ENCODE measurements around the gene CLIC4.
"Not testable (repeated sequence)": the region's sequence is repeated elsewhere in the genome, so short reads cannot be mapped to it uniquely, and the experiment has no call there.

The CLIC4 gene

DNA sequence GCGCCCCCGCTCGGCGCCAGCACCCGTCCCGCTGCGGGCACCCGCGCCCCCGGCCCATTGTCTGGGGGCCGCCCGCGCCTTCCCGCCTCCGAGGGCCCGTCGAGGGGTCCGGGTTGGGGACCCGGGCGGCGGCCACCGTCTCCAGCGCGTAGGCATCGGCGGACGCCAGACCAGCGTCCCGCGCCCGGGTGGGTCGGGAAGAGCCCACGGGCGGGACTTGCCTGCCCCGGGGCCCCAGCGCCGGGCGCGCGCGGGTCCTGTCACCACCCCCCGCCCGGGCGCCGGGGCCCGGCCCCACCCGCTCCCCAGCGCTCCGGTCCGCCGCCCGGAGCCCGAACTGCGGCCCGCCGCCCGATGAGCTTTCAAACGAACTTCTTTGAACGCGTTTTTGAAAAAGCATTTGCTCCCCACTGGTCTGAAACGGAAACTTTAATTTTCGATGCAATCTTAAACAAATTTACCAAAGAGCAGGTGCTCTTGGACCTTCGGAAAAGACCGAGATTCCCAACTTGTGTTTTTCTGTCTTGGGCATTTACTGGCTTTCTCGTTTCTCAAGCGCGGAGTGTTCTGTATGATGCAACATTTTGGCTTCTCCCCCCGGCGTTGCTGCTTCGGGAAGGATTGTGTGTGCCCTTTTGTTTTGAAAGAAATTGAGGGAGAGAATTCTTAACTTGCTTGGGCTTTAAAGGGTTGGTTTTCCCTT lies 615 bp downstream of the CLIC4 start:
- DNase-seq (ENCODE audit: low spot score), result no peak

DNA sequence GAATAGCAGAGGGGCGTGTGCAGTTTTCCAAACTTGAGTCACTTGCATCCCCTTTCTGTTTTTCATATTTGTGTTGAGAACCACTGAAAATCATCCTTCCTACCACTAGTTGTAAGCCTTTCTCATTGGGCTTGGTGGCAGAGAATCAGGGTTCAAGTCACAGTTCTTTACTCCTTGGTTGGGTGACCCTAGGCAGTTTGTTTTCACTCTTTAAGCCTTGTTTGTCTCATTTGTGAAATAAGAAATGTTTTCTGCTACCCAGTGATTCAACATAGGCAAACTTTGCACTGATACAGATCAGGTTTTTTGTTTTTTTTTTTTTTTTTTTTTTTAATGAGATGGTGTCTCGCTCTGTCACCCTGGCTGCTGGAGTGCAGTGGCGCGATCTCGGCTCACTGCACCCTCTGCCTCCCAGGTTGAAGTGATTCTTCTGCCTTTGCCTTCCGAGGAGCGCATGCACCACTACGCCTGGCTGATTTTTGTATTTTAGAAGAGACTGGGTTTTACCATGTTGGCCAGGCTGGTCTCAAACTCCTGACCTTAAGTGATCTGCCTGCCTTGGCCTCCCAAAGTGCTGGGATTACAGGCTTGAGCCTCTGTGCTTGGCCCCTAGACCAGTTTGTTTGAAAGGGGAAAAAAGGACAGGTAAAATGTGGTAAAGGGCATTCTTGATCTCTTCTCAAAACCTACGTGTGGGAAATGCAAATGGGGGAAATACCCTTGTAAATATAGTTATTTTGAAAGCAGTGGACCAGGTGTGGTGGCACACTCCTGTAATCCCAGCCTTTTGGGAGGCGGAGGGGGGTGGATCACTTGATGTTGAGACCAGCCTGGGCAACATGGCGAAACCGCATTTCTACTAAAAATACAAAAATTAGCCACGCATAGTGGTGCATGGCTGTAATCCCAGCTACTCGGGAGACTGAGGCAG lies 3.2 kb downstream of the CLIC4 start:
- no peak for DNase-seq (ENCODE audit: low spot score)

DNA sequence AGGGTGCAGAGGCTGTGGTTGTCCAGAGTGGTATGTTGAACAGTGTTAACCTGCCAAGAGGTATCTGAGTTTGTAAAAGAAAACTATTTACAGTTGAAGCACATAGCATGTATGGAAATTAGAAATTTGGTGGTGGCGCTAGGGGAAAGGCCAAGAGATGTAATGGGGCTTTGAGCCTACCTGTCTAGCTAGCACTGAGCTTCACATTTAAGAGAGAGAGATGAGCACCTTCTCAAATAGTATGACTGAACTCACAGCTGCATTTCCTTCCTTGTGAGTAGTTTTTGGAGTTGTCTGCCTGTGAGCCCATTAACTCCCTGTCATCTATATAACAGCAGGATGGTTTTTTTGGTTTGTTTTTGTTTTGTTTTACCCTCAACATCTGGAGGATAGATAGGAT lies 4.0 kb downstream of the CLIC4 start:
- no peak for DNase-seq (ENCODE audit: low spot score)

DNA sequence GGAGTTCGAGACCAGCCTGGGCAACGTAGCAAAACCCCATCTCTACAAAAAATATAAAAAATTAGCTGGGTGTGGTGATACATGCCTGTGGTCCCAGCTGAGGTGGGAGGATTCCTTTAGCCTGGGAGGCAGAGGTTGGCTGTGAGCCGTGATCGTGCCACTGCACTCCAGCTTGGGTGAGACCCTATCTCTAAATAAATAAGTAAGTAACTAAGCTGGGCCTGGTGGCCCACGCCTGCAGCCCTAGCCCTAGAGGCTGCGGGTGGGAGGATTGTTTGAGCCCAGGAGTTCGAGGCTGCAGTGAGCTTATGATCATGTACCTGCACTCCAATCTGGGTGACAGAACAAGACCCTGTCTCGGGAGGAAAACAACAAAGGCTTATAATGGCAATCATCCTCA lies 4.6 kb downstream of the CLIC4 start:
- DNase-seq (ENCODE audit: low spot score), result no peak

DNA sequence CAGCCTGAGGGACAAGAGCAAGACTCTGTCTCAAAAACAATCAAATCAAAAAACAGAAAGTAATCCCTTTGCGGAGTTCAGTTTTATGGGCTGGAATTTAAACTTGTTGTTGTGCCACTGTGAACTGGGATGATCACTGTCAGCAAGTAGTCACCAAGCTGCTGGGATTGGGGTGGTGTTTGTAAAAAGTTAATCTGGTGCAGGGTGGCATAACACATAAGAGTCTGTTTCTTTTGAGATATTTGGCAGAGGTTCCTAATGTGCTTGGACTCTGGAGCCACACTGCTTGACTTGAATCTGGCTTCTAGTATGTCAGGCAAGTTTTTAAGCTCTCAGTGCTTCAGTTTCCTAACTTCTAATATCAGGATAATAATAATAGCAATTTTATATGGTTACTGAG lies 6.6 kb downstream of the CLIC4 start:
- DNase-seq (ENCODE audit: low spot score), result no peak

DNA sequence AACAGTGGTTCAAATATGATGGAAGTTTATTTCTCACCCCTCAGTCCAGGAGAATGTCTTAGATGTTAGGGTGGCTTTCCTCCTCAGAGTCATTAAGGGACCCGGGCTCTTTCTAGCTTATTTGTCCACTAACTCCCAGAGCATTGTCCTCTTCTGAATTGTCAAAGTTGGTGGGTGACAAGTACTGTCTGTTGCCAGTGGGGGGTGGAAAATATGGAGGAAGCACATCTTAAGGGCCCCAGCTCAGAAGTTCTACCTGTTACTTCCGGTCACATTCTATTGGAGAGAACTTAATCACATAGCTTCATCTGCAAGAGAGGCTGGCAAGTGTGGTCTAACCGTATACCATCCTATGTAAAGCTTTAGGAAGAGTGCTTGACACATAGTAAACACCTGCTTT lies 7.1 kb downstream of the CLIC4 start:
- DNase-seq (ENCODE audit: low spot score), result no peak

DNA sequence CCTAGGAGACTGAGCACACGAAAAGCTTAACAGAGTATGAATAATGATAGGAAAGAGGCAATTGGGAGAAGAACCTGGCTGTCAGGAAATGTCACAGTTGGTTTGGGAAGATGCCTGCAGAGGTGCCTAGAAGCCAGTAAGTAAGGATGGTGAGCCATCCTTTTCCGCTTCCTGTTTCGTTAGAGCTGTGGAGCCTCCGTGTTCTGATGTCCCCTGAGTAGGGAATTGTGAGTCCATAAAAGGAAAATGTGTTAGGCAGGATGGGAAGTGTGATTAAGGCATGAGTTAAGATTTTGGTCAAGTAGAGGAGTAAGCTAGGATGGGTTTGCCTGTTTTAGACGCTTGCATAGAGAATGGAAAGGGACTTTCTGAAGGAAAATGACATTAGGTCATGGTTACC lies 9.0 kb downstream of the CLIC4 start:
- DNase-seq (ENCODE audit: low spot score), result no peak

DNA sequence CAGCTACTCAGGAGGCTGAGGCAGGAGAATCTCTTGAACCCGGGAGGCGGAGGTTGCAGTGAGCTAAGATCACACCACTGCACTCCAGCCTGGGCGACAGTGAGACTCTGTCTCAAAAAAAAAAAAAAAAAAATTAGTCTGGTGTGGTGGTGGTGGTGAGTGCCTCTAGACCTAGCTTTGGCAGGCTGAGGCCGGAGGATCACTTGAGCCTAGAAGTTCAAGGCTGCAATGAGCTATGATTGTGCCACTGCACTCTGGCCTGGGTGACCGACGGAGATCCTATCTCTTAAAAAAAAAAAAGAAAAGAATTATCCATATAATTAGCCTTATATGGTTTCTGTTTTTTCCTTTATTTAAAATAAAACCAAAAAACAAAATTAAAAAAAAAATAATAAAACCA lies 10.1 kb downstream of the CLIC4 start:
- DNase-seq (ENCODE audit: low spot score), result not testable (repeated sequence)

DNA sequence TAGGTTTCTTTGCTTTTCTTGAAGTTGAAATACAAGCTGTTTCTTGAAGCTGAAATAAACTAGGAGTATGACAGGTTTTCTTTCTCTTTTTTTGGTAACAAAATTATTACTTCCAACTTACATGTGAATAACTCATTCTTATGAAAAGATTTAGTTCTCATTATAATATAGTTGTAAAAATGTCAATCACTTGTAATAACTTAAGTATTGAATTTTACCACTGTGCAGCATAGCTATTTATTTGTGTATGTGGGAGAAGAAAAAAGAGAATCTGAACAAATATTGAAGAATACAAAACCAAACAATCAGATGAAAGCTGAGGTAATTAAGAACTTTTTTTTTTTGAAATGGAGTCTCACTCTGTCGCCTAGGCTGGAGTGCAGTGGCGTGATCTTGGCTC lies 11.1 kb downstream of the CLIC4 start:
- no peak for DNase-seq (ENCODE audit: low spot score)

DNA sequence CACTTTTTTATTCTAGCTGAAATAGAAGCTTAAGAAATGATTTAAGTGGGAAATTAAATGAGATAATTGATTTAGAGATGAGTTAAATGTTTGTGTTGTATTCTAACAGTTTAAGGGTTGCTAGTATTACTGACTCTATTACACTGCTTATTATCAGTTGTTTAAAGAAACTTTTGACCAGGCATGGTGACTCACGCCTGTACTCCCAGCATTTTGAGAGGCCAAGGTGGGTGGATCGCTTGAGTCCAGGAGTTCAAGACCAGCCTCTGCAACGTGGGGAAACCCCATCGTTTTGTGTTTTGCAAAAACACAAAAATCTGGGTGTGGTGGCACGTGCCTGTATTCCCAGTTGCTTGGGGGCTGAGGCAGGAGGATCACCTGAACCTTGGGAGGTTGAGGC lies 14.2 kb downstream of the CLIC4 start:
- no peak for DNase-seq (ENCODE audit: low spot score)

DNA sequence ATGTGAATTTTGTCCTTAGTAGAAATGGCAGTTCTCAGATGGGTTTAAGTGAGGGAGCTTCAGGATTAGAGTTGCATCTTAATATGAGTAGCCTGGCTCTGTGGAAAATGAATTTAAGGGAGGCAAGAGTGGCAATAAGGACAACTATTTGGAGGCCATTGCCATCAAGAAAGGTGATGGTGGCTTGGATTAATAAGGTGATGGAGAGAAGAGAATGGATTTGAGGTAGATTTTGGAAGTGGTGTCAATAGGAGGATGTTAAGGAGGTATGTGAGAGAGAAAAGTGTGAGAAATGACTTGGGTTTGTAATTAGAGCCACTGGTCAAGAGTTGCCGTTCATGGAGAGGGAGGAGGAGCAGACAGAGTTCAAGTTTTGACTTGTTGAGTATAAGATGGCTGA lies 16.3 kb downstream of the CLIC4 start:
- DNase-seq (ENCODE audit: low spot score), result no peak

DNA sequence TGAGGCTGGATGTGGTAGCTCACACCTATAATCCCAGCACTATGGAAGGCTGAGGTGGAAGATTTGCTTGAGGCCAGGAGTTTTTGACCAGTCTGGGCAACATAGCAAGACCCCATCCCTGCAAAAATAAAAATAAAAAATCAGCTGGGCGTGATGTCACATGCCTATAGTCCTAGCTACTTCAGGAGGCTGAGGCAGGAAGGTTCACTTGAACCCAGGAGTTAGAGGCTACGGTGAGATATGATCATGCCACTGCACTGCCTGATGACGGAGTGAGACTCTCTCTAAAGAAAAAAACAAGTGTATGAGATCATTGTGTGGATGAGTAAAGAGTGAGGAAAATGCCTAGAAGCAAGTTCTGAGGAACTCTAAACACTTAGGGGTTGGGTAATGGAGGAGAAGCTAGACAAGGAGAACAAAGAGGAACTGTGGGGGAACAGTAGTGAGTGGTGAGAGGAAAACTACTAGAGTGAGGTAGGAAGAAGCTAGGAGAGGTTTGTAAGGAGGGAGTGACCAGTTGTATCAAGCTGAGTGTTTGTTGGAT lies 17.0 kb downstream of the CLIC4 start:
- DNase-seq (ENCODE audit: low spot score), result no peak

DNA sequence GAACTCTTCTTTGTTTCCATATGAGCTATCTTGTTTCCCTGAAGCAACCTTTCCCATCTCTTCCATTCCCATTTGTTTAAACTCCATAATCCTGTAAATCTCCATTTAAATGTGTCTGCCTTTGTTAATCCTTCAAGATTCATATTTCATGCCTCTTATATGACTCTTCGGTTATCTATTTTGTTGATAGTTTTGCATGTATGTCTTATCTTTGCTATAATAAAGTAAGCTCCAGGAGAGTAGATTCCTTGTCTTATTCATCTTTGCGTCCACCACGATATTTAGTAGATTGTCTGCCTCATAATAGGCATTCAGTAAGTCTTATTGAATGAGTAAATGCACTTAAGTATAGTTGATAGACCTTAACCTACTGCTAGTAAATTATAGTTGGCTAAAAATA lies 18.4 kb downstream of the CLIC4 start:
- no peak for DNase-seq (ENCODE audit: low spot score)

DNA sequence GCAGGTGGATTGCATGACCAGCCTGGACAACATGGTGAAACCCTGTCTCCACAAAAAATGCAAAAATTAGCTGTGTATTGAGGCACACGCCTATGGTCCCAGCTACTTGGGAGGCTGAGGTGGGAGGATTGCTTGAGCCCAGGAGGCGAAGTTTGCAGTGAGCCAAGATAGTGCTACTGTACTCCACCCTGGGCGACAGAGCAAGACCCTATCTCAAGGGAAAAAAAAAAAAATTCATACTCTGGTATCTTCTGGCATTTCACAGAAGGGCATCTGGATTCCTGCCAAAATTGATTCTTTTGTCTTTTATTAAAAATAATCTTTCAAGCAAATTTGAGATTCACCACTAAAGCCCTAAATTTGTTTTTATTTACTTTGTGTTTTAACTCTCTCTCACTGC lies 19.2 kb downstream of the CLIC4 start:
- DNase-seq (ENCODE audit: low spot score), result no peak

DNA sequence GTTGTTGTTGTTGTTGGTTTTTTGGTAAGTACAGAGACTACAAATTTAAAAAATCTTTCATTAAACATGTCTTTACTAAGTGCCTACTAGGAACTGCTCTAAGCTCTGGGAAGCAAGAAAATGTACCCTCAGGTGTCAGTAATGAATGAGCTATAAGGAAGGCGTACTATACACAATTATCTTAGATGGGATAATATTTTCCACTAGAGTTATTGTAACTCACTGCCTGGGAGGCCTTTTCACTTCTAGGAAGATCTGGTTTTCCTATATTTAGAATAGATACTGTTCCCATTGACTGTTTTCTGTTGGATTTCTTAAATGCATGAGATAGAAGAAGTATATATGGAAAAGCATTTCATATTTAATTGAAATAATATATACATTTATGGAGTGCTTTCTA lies 19.6 kb downstream of the CLIC4 start:
- DNase-seq (ENCODE audit: low spot score), result no peak

DNA sequence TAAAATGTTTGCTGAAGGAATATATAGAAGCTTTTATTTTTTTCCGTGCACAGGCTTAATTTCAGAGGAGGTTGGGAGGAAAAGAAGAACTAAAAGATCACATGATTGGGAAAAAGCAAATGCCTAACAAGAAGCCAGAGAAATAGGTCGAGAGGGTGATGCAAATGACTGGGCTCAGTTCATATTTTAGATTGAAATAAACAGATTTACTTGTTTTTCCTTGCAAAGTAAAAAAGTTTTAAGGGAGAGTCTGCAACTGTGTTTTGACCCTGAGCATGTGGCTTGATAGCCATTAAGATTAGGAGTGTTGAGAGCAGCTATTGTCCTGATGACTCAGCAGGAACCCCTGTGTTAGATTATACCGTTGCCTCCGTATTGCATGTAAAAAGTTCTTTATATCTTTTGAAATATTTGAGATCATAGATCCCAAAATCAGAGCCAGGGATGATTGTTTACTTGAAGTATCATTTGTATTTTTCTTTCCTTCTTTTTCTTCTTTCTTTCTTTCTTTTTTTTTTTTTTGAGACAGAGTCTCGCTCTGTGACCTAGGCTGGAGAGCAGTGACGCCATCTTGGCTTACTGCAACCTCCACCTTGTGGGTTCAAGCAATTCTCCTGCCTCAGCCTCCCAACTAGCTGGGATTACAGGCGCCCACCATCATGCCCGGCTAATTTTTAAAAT lies 20.2 kb downstream of the CLIC4 start:
- no peak for DNase-seq (ENCODE audit: low spot score)

DNA sequence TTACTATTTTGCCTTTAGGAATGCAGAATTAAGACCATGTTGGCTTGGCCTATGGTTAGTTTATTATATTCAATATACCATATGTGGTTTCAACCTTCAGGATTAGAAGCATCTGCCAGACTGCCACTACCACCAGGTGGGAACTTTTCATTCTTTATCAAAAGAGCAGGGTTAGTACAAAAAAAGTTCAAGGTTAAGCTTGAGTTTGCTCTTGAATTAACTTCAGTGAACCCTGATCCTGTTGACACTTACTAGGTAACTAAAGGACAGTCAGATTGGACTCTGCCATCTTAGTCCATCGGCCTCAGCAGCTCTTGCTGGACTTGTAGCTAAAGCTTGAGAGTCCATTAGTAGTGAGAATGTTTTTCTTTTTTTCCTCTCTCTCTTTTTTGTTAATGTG lies 22.1 kb downstream of the CLIC4 start:
- no peak for DNase-seq (ENCODE audit: low spot score)

DNA sequence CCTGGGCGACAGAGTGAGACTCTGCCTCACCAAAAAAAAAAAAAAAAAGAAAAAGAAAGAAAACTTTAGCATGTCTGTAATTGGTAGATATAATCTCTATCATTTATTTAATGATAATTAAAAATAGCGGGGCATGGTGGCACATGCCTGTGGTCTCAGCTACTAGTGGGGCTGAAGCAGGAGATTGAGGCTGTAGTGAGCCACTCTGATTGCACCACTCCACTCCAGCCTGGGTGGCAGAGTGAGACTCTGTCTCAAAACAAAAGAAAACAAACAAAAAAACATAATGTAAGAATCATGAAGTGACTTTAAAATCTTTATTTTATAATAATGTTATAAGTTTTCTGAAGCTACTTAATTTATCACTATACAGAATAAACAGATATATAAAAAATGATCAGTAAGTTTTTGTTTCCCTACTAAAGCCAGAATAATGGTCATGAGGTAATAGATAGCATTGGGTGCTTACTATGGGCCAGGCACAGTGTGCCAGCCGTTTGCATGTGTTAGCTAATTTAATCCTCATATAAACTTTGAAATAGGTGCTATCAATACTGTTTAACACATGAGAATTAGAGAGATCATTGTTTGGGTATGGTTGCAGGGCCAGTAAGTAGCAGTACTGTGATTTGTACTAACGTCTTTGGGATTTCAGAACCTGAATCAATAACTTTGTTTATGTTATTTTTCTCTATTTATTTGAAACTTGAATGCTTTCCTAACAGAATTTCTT lies 23.8 kb downstream of the CLIC4 start:
- DNase-seq (ENCODE audit: low spot score), result no peak

DNA sequence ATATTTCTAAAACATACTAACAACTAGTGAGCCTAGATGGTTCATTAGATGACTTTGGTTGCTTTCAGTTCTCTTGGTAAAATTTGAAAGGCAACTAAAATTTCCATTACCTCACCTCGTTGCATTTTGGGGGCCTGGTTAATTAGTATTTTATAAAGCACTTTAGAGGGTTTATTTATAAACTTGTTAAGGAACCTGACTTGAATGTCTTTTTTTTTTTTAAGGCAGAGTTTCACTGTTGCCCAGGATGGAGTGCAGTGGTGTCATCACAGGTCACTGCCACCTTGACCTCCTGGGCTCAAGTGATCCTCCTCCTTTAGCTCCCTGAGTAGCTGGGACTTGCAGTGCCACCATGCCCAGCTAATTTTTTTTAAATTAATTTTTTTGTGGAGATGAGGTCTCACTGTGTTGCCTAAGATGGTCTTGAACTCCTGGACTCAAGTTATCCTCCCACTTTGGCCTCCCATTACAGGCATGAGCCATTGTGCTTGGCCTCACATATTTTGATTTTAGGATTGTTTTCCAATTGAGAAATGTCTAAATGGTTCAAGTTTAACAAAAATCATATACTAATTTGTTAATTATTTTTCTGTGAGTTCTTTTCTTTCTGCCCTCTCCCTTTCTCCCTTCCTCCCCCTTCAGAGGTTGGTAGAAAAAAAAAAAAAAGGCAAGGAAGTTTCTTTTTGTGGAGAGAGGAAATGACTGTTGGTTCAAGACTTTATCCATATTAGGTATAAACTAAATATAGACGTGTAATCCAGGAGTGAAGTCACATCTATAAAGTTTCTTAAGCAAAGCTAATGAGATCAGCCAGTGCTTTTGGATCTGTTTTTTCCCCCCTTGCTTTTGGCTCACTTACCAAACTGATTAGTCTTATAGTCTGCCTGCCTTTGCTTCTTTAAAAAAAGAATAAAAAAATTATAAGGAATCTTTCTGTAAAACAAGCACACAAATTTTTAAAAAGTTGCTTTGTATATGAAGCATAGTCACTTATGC lies 24.7 kb downstream of the CLIC4 start:
- no peak for DNase-seq (ENCODE audit: low spot score)

DNA sequence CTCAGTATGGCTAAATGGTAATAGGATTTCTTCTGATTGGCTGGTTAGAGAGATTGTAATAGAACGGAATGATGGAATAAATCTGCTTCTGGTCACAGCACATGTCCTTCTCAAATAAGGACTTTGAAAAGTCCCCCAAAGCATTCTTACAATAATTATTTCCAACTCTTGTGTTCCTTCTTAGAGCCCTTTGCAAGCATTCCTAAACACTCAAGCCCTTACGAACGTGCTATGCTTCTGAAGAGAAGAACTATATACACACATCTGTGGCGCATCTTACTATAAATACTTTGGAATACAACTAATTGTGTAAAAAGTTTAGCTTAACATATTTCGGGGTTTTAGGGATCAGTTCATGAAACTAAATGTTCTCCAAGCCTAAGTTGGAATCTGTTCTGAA lies 25.6 kb downstream of the CLIC4 start:
- no peak for DNase-seq (ENCODE audit: low spot score)
